IgD-negative memory B cell (primary cell): ENCODE measurements around the gene LDLRAD4. TPM values are rescaled to one million over a fixed set of nuclear protein-coding genes. Genes with fewer than 3 reads are reported as not detected.

Experiments used
- H3K27ac Mint-ChIP-seq, 3 donors: one replicate each; pipeline ENCODE4 v1.8.0; 2020 to 2022; ENCODE audit warnings: mild to moderate bottlenecking in 3 of 3, mixed read lengths in 3 of 3, moderate library complexity in 1 of 3
- H3K27me3 Mint-ChIP-seq: one replicate; pipeline ENCODE4 v1.8.0; 2021; ENCODE audit warnings: mixed read lengths
- H3K36me3 Mint-ChIP-seq: one replicate; pipeline ENCODE4 v1.8.0; 2020; ENCODE audit warnings: mild to moderate bottlenecking, mixed read lengths
- H3K4me1 Mint-ChIP-seq, 3 donors: one replicate each; pipeline ENCODE4 v1.8.0; 2020 to 2022; ENCODE audit warnings: mixed read lengths in 3 of 3, mild to moderate bottlenecking in 1 of 3
- H3K4me3 Mint-ChIP-seq, 4 donors: one replicate each; pipeline ENCODE4 v1.8.0; 2020 to 2022; ENCODE audit warnings: mild to moderate bottlenecking in 4 of 4, mixed read lengths in 4 of 4, moderate library complexity in 3 of 4
- H3K9me3 Mint-ChIP-seq, 3 donors: one replicate each; pipeline ENCODE4 v1.8.0; 2020 to 2021; ENCODE audit warnings: mixed read lengths in 3 of 3, mild to moderate bottlenecking in 1 of 3
- polyA plus RNA-seq: library from polyadenylated mRNA; unstranded; fragments of 300-500 nt; fragmentation: Illumina TruSeq; gene quantifications from one replicate; pipeline ENCODE4 v1.2.3, GENCODE V29; 2021

LDLRAD4 gene
- polyA plus RNA-seq, 1 donor from 2014 or later = 5.1 TPM

GRCh38 chr18:13186687-13187086 is 31.9 kb upstream of the LDLRAD4 start:
- Mint-ChIP-seq H3K27ac (no peak overlapping the region), H3K36me3 (no peaks in the 10 kb centered on the region), H3K27me3 (peaks cover 12% of the 10 kb centered on the region), H3K4me1 (no peaks in the 10 kb centered on the region), H3K4me3 (no peak overlapping the region), H3K9me3 (peaks cover 0 to 1% (median 0%) of the 10 kb centered on the region in 3 donors)

GRCh38 chr18:13187498-13187897 is 31.1 kb upstream of the LDLRAD4 start:
- Mint-ChIP-seq H3K27me3 (peaks cover 12% of the 10 kb centered on the region), H3K27ac (no peak overlapping the region), H3K9me3 (no peaks in the 10 kb centered on the region), H3K4me1 (no peaks in the 10 kb centered on the region), H3K36me3 (no peaks in the 10 kb centered on the region), H3K4me3 (no peak overlapping the region)

DNA sequence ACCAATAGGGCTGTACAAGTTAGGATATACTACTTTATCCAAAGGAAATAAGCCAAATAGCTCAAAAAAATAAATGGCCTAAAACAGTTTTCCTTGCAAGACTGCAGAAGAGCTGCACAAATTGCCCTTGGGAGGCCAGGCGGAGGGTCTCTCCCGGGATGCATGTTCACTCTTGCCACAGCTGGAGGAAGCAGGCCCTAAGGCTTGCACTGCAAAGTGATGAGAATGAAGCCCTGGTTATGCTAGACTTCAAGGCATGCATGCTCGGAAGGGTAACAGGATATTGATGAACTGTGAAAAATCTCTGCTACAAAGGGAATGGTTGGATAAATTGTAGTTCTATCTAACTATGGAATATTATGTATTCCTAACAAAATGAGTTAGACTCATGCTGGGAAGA is 27.5 kb upstream of the LDLRAD4 start:
- H3K27me3 Mint-ChIP-seq = peaks cover 4% of the 10 kb centered on the region
- H3K4me1 Mint-ChIP-seq = no peaks in the 10 kb centered on the region
- H3K9me3 Mint-ChIP-seq = no peaks in the 10 kb centered on the region
- no peak overlapping the region for H3K4me3 Mint-ChIP-seq
- no peaks in the 10 kb centered on the region for H3K36me3 Mint-ChIP-seq
- peak overlapping the region in 1 of 3 donors; percentile 73 for H3K27ac Mint-ChIP-seq

DNA sequence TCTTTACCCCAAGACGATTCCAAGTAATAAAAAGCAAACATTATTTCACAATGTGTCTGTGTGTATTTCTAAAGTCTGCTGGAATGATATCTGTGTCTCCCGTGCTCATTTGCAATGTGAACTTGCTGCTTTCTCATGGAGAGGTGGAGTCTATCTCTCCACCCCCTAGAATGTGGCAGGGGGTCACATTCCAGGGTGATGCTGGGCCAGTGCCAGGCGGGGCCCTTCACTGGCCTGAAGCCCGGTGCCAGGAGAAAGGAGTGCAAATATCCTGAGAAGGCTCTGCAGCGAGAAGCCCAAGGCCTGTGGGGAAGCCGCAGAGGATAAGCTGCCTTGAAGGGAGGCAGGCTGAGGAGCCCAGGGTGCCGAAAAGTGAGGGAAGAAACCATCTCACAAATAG is 26.8 kb upstream of the LDLRAD4 start:
- Mint-ChIP-seq H3K27me3 (peaks cover 4% of the 10 kb centered on the region), H3K9me3 (no peaks in the 10 kb centered on the region), H3K27ac (no peak overlapping the region), H3K4me1 (no peaks in the 10 kb centered on the region), H3K4me3 (no peak overlapping the region), H3K36me3 (no peaks in the 10 kb centered on the region)

DNA sequence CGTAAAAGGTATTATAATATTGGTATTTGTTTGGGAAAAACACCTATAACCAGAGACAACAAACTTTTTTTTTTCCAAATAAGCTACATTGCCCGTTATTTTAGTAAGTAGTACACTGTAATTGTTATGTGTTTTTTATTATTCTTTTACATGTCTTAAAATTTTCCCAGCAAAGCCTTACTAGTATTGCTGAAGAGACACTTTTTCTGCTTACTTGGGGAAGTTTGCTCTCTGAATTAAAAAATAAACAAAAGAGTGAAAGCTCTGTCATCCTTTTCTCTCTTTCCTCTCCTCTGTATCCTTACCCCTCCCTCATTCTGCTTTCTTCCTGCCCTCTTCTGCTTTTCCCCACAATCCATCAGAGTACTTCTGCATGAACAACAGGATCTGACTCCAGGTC is 25.6 kb upstream of the LDLRAD4 start:
- Mint-ChIP-seq H3K27ac (no peak overlapping the region), H3K4me1 (no peaks in the 10 kb centered on the region), H3K9me3 (peaks cover 0 to 2% (median 2%) of the 10 kb centered on the region in 3 donors), H3K27me3 (peaks cover 2% of the 10 kb centered on the region), H3K36me3 (no peaks in the 10 kb centered on the region), H3K4me3 (no peak overlapping the region)

GRCh38 chr18:13194239-13194638 is 24.3 kb upstream of the LDLRAD4 start:
- H3K27me3 Mint-ChIP-seq = peaks cover 5% of the 10 kb centered on the region
- no peak overlapping the region for H3K4me3 Mint-ChIP-seq
- H3K27ac Mint-ChIP-seq = no peak overlapping the region
- H3K36me3 Mint-ChIP-seq = peaks cover 2% of the 10 kb centered on the region
- H3K9me3 Mint-ChIP-seq = peaks cover 5 to 8% (median 7%) of the 10 kb centered on the region in 3 donors
- no peaks in the 10 kb centered on the region for H3K4me1 Mint-ChIP-seq

GRCh38 chr18:13198701-13199100 is 19.9 kb upstream of the LDLRAD4 start:
- peaks cover 4% of the 10 kb centered on the region for H3K36me3 Mint-ChIP-seq

GRCh38 chr18:13199169-13199568 is 19.4 kb upstream of the LDLRAD4 start:
- Mint-ChIP-seq H3K27me3 (peaks cover 13% of the 10 kb centered on the region), H3K27ac (no peak overlapping the region), H3K9me3 (peaks cover 16 to 26% (median 16%) of the 10 kb centered on the region in 3 donors), H3K36me3 (peaks cover 4% of the 10 kb centered on the region), H3K4me3 (no peak overlapping the region), H3K4me1 (no peaks in the 10 kb centered on the region)

More at GRCh38 chr18:13198701-13199100, 19.9 kb upstream of the LDLRAD4 start:
- Mint-ChIP-seq H3K9me3 (peaks cover 16 to 26% (median 16%) of the 10 kb centered on the region in 3 donors), H3K27ac (peak overlapping the region in 1 of 3 donors; percentile 49), H3K4me1 (no peaks in the 10 kb centered on the region), H3K4me3 (no peak overlapping the region), H3K27me3 (peaks cover 10% of the 10 kb centered on the region)

- H3K27me3 Mint-ChIP-seq = peaks cover 19% of the 10 kb centered on the region
- peaks cover 16 to 26% (median 16%) of the 10 kb centered on the region in 3 donors for H3K9me3 Mint-ChIP-seq
- H3K36me3 Mint-ChIP-seq = peaks cover 4% of the 10 kb centered on the region
- no peak overlapping the region for H3K4me3 Mint-ChIP-seq
- no peaks in the 10 kb centered on the region for H3K4me1 Mint-ChIP-seq
- no peak overlapping the region for H3K27ac Mint-ChIP-seq
These were observed 17.3 kb upstream of the LDLRAD4 start for GRCh38 chr18:13201292-13201691.

GRCh38 chr18:13202571-13202970 is 16.0 kb upstream of the LDLRAD4 start:
- no peak overlapping the region for H3K27ac Mint-ChIP-seq
- no peaks in the 10 kb centered on the region for H3K4me1 Mint-ChIP-seq
- peaks cover 16 to 26% (median 16%) of the 10 kb centered on the region in 3 donors for H3K9me3 Mint-ChIP-seq
- peaks cover 4% of the 10 kb centered on the region for H3K36me3 Mint-ChIP-seq
- H3K27me3 Mint-ChIP-seq = peaks cover 26% of the 10 kb centered on the region
- H3K4me3 Mint-ChIP-seq = no peak overlapping the region

GRCh38 chr18:13206301-13206700 is 12.3 kb upstream of the LDLRAD4 start:
- Mint-ChIP-seq H3K4me1 (no peaks in the 10 kb centered on the region), H3K36me3 (no peaks in the 10 kb centered on the region), H3K27ac (no peak overlapping the region), H3K27me3 (peaks cover 25% of the 10 kb centered on the region), H3K4me3 (no peak overlapping the region), H3K9me3 (peaks cover 0 to 2% (median 0%) of the 10 kb centered on the region in 3 donors)

DNA sequence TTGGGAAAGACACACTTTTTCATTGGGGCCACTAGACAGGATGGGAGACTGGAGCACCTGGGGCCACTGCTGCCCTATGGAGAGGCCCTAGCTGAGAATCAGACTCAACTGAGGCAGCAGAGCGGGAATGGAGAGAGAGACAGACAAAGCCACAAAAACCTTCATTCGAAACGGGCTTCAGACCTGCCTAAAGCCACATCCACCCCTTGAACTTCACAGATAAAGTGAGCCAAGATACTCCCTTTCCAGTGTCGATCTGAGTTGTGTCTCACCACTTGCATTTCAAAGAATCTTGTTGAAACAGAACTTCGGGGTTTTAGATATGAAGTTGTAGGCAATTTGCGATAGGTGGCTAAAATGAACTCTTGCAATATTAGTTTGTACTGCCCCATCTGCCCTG is 11.3 kb upstream of the LDLRAD4 start:
- Mint-ChIP-seq H3K27ac (no peak overlapping the region), H3K27me3 (peaks cover 29% of the 10 kb centered on the region), H3K4me3 (no peak overlapping the region), H3K36me3 (no peaks in the 10 kb centered on the region), H3K9me3 (peaks cover 0 to 2% (median 0%) of the 10 kb centered on the region in 3 donors), H3K4me1 (no peaks in the 10 kb centered on the region)

DNA sequence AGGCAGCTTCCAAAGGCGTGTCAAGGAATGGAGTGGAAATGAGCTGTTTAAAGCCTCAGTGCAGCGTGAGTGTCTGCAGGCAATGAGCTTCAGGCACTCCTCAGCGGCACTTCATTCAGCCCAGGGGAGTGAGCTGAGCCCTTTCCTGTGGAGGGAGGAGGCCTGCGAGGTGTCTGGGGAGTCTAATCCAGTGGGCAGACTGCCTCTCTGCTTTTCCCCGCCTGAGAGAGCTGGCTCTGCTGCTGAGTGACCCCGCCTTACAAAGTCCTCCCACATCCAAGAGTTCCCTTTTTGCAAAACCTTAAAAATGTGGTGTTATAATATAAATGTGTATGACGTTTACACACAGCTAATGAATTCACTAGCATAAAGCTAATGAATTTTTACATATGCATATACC is 7.0 kb upstream of the LDLRAD4 start:
- peaks cover 40% of the 10 kb centered on the region for H3K27me3 Mint-ChIP-seq
- H3K9me3 Mint-ChIP-seq = no peaks in the 10 kb centered on the region

DNA sequence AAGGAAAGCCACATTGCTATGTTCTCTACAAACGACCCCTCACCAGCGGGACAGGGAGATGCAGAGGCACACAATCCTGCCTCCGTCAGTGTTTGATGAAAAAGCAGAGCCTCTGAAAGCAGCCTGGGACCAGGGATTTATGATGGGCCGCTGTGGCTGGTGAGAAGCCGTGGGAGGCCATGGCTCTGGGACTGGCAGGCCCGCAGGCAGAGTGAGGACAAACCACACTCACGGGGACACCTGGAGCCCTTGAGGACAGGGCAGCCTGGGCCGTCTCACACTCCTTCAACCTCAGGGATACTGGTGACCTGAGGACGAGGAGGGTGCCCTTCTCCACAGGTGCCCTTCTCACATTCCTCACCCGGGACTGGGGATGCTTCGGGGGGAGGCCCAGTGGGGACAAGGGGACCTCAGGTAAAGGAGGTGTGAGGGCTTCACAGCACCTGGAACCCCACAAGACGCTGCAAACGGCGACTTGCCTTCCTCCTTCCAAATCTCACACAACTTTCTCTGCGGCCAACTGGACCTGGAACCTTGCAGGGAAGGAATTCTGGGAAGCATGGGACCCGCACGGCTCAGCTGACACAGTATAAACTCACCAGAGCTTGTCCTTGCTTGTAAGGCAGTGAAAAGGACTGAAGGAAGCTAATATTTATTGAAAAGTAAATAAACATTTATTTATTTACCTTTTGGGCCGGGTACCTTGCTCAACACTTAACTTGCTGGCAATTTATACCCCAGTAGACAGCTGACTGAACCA is 5.3 kb upstream of the LDLRAD4 start:
- Mint-ChIP-seq H3K36me3 (no peaks in the 10 kb centered on the region), H3K4me3 (no peak overlapping the region), H3K4me1 (peaks cover 0 to 10% (median 7%) of the 10 kb centered on the region in 3 donors), H3K27ac (no peak overlapping the region), H3K9me3 (no peaks in the 10 kb centered on the region), H3K27me3 (peaks cover 41% of the 10 kb centered on the region)

More for the DNA sequence above, 7.0 kb upstream of the LDLRAD4 start:
- Mint-ChIP-seq H3K36me3 (no peaks in the 10 kb centered on the region), H3K4me3 (no peak overlapping the region), H3K4me1 (peaks cover 0 to 7% (median 4%) of the 10 kb centered on the region in 3 donors), H3K27ac (no peak overlapping the region)

DNA sequence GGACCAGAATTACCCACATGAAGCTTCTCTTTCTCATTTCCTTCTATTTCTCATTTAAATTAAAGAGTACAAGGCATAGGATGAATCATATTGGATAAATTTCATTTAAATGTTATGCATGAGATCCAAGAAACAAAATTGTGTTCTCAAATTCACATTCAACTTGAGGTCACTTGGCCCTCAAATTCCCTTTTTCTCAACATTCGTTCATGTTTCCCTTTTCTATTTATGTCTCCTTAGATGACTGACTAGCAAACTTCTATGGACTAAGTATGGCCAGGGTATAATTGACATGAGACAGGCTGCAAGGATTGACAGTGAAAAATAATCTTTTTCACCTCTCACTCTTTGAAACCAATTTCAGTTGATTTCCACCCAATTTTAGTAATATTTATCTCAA is 4.0 kb upstream of the LDLRAD4 start:
- Mint-ChIP-seq H3K4me1 (peaks cover 1 to 17% (median 7%) of the 10 kb centered on the region in 3 donors), H3K9me3 (no peaks in the 10 kb centered on the region), H3K27ac (peak overlapping the region in 1 of 3 donors; percentile 17), H3K4me3 (no peak overlapping the region), H3K36me3 (no peaks in the 10 kb centered on the region), H3K27me3 (peaks cover 47% of the 10 kb centered on the region)

GRCh38 chr18:13216092-13216582 is 2.4 kb upstream of the LDLRAD4 start:
- peak overlapping the region; percentile 77 to 94 (median 83) for H3K4me3 Mint-ChIP-seq
- no peaks in the 10 kb centered on the region for H3K9me3 Mint-ChIP-seq
- peak overlapping the region in 1 of 3 donors; percentile 50 for H3K27ac Mint-ChIP-seq
- peaks cover 1 to 20% (median 7%) of the 10 kb centered on the region in 3 donors for H3K4me1 Mint-ChIP-seq
- peaks cover 55% of the 10 kb centered on the region for H3K27me3 Mint-ChIP-seq
- no peaks in the 10 kb centered on the region for H3K36me3 Mint-ChIP-seq
